Naive thymus-derived CD8-positive, alpha-beta T cell (primary cell): Measurements from ENCODE around the gene TMEM86A. TPM values are rescaled to one million over a fixed set of nuclear protein-coding genes. Genes with fewer than 3 reads are reported as not detected.

Experiments used
- ATAC-seq, 2 donors: fragments of 150-1000 bp; cut with Tn5 transposase in 1 of 2; sonication (Bioruptor Pico), chemical (Tn5 transposase) in 1 of 2; 1 replicate in 1 of 2; 2 replicates in 1 of 2; pipeline ENCODE4 v1.10.0; 2021; ENCODE audit warnings: mild to moderate bottlenecking in 2 of 2, moderate library complexity in 2 of 2
- POLR2A ChIA-PET: fragments of 350-600 bp; sonication (Branson Sonifier 250); formaldehyde crosslinking; loops from one replicate; lab custom pipeline; 2021; ENCODE audit warnings: antibody characterized with exemption; lab: Charles Lee
- DNase-seq, 10 donors: peaks; one replicate each; pipeline versions ENCODE4 v3.0.0 to v3.0.0-alpha.2; 2020 to 2022
- H3K27ac Mint-ChIP-seq, 10 donors: one replicate each; pipeline ENCODE4 v1.8.0; 2020 to 2022; ENCODE audit warnings: mild to moderate bottlenecking in 10 of 10, mixed read lengths in 10 of 10, moderate library complexity in 4 of 10, inconsistent platforms in 1 of 10
- H3K27me3 Mint-ChIP-seq, 5 donors: one replicate each; pipeline ENCODE4 v1.8.0; 2021 to 2022; ENCODE audit warnings: mixed read lengths in 5 of 5
- H3K36me3 Mint-ChIP-seq, 3 donors: one replicate each; pipeline ENCODE4 v1.8.0; 2020 to 2022; ENCODE audit warnings: mixed read lengths in 3 of 3, mild to moderate bottlenecking in 2 of 3, inconsistent platforms in 1 of 3
- H3K4me1 Mint-ChIP-seq, 4 donors: one replicate each; pipeline ENCODE4 v1.8.0; 2021 to 2022; ENCODE audit warnings: mixed read lengths in 4 of 4
- H3K4me3 Mint-ChIP-seq, 10 donors: one replicate each; pipeline ENCODE4 v1.8.0; 2020 to 2022; ENCODE audit warnings: mild to moderate bottlenecking in 10 of 10, mixed read lengths in 10 of 10, moderate library complexity in 6 of 10, inconsistent platforms in 1 of 10
- H3K9me3 Mint-ChIP-seq, 9 donors: one replicate each; pipeline ENCODE4 v1.8.0; 2020 to 2022; ENCODE audit warnings: mixed read lengths in 9 of 9, mild to moderate bottlenecking in 3 of 9, inconsistent platforms in 1 of 9, moderate library complexity in 1 of 9
- polyA plus RNA-seq, 3 donors: library from polyadenylated mRNA; unstranded; fragments of 300-500 nt; fragmentation: Illumina TruSeq; gene quantifications; one replicate each; pipeline ENCODE4 v1.2.3, GENCODE V29; 2021
- total RNA-seq, 8 experiments: library from RNA in 2 of 8; stranded (reverse) in 2 of 8; gene quantifications; one replicate each; pipeline ENCODE4 v1.2.3 and lab custom pipeline; 2021 to 2026

Gene TMEM86A
- total and polyA plus RNA-seq, 5 experiments from 2014 or later = 0.43 to 6.7 (median 1.9) TPM

GRCh38 chr11:18730020-18730419 lies 31.4 kb downstream of the TMEM86A start:
- POLR2A ChIA-PET = no interaction called here
- peaks cover 0 to 3% (median 0%) of the 10 kb centered on the region in 5 donors for H3K27me3 Mint-ChIP-seq
- H3K4me3 Mint-ChIP-seq = no peak overlapping the region
- H3K4me1 Mint-ChIP-seq = peaks cover 11 to 19% (median 14%) of the 10 kb centered on the region in 4 donors
- DNase-seq = no peak
- ATAC-seq = no peak
- peak overlapping the region in 2 of 10 donors; percentile 1 to 9 for H3K27ac Mint-ChIP-seq
- H3K9me3 Mint-ChIP-seq = no peaks in the 10 kb centered on the region
- no peaks in the 10 kb centered on the region for H3K36me3 Mint-ChIP-seq

- Mint-ChIP-seq H3K27ac (peak overlapping the region in 2 of 10 donors; percentile 35 to 69), H3K27me3 (peaks cover 0 to 5% (median 2%) of the 10 kb centered on the region in 5 donors), H3K4me1 (peaks cover 11 to 19% (median 14%) of the 10 kb centered on the region in 4 donors), H3K9me3 (no peaks in the 10 kb centered on the region), H3K4me3 (no peak overlapping the region), H3K36me3 (no peaks in the 10 kb centered on the region)
- POLR2A ChIA-PET = interaction anchor here (0.9 to 1.0 kb wide), 2 partner anchors 9 to 98 kb away, joined by 3 to 5 read pairs; partner anchors contain the start of gene SPTY2D1
- ATAC-seq = no peak
- DNase-seq = no peak
Measured at GRCh38 chr11:18731441-18731840, 32.9 kb downstream of the TMEM86A start.

GRCh38 chr11:18731949-18732821 lies 33.6 kb downstream of the TMEM86A start:
- Mint-ChIP-seq H3K9me3 (no peaks in the 10 kb centered on the region), H3K36me3 (no peaks in the 10 kb centered on the region), H3K4me3 (no peak overlapping the region), H3K4me1 (peaks cover 11 to 19% (median 14%) of the 10 kb centered on the region in 4 donors), H3K27ac (peak overlapping the region in 4 of 10 donors; percentile 35 to 69 (median 57)), H3K27me3 (peaks cover 0 to 5% (median 2%) of the 10 kb centered on the region in 5 donors)
- DNase-seq (peak; percentile 52 to 82 (median 73)), ATAC-seq (peak; percentile 78 to 81)
- POLR2A ChIA-PET = no interaction called here

- Mint-ChIP-seq H3K4me1 (peaks cover 6 to 10% (median 8%) of the 10 kb centered on the region in 4 donors), H3K9me3 (no peaks in the 10 kb centered on the region), H3K27ac (no peak overlapping the region), H3K4me3 (no peak overlapping the region), H3K36me3 (no peaks in the 10 kb centered on the region), H3K27me3 (peaks cover 0 to 4% (median 2%) of the 10 kb centered on the region in 5 donors)
- ATAC-seq = no peak
- POLR2A ChIA-PET = no interaction called here
- no peak for DNase-seq
Measured at GRCh38 chr11:18733202-18733601, 34.6 kb downstream of the TMEM86A start.

GRCh38 chr11:18736590-18737148 lies 38.1 kb downstream of the TMEM86A start:
- Mint-ChIP-seq H3K27ac (peak overlapping the region in 1 of 10 donors; percentile 27), H3K4me3 (no peak overlapping the region), H3K36me3 (no peaks in the 10 kb centered on the region), H3K9me3 (no peaks in the 10 kb centered on the region), H3K4me1 (peaks cover 3 to 7% (median 5%) of the 10 kb centered on the region in 4 donors), H3K27me3 (peaks cover 0 to 4% (median 2%) of the 10 kb centered on the region in 5 donors)
- peak in 1 of 10 donors; percentile 31 for DNase-seq
- ATAC-seq = no peak
- POLR2A ChIA-PET = no interaction called here

GRCh38 chr11:18737642-18738041 lies 39.1 kb downstream of the TMEM86A start:
- no peak for ATAC-seq
- DNase-seq = peak in 1 of 10 donors; percentile 10
- H3K4me3 Mint-ChIP-seq = no peak overlapping the region
- no peaks in the 10 kb centered on the region for H3K9me3 Mint-ChIP-seq
- H3K4me1 Mint-ChIP-seq = peaks cover 0 to 3% (median 0%) of the 10 kb centered on the region in 4 donors
- no peaks in the 10 kb centered on the region for H3K36me3 Mint-ChIP-seq
- no peak overlapping the region for H3K27ac Mint-ChIP-seq
- POLR2A ChIA-PET = no interaction called here
- peaks cover 0 to 4% (median 2%) of the 10 kb centered on the region in 5 donors for H3K27me3 Mint-ChIP-seq

- Mint-ChIP-seq H3K4me1 (peaks cover 0 to 3% (median 0%) of the 10 kb centered on the region in 4 donors), H3K4me3 (no peak overlapping the region), H3K36me3 (no peaks in the 10 kb centered on the region), H3K27ac (peak overlapping the region in 1 of 10 donors; percentile 30), H3K27me3 (peaks cover 0 to 4% (median 2%) of the 10 kb centered on the region in 5 donors), H3K9me3 (no peaks in the 10 kb centered on the region)
- ATAC-seq (no peak), DNase-seq (peak in 1 of 10 donors; percentile 43)
- POLR2A ChIA-PET = no interaction called here
Measured at GRCh38 chr11:18739685-18740084, 41.1 kb downstream of the TMEM86A start.

GRCh38 chr11:18741783-18742182 lies 43.2 kb downstream of the TMEM86A start:
- no peaks in the 10 kb centered on the region for H3K9me3 Mint-ChIP-seq
- no peak for ATAC-seq

GRCh38 chr11:18743365-18743764 lies 44.8 kb downstream of the TMEM86A start:
- Mint-ChIP-seq H3K36me3 (no peaks in the 10 kb centered on the region), H3K9me3 (no peaks in the 10 kb centered on the region), H3K4me1 (peaks cover 0 to 3% (median 0%) of the 10 kb centered on the region in 4 donors), H3K27me3 (peaks cover 0 to 2% (median 0%) of the 10 kb centered on the region in 5 donors), H3K27ac (no peak overlapping the region), H3K4me3 (no peak overlapping the region)
- ATAC-seq = no peak
- peak in 1 of 10 donors; percentile 11 for DNase-seq
- POLR2A ChIA-PET = no interaction called here

More at GRCh38 chr11:18741783-18742182, 43.2 kb downstream of the TMEM86A start:
- no peaks in the 10 kb centered on the region for H3K36me3 Mint-ChIP-seq
- peaks cover 0 to 3% (median 0%) of the 10 kb centered on the region in 4 donors for H3K4me1 Mint-ChIP-seq
- POLR2A ChIA-PET = no interaction called here
- H3K4me3 Mint-ChIP-seq = no peak overlapping the region
- no peak overlapping the region for H3K27ac Mint-ChIP-seq
- DNase-seq = peak in 1 of 10 donors; percentile 21
- peaks cover 0 to 2% (median 0%) of the 10 kb centered on the region in 5 donors for H3K27me3 Mint-ChIP-seq

GRCh38 chr11:18743900-18744514 lies 45.4 kb downstream of the TMEM86A start:
- Mint-ChIP-seq H3K4me3 (no peak overlapping the region), H3K4me1 (peaks cover 0 to 3% (median 0%) of the 10 kb centered on the region in 4 donors), H3K9me3 (no peaks in the 10 kb centered on the region), H3K27ac (no peak overlapping the region), H3K27me3 (peaks cover 0 to 2% (median 0%) of the 10 kb centered on the region in 5 donors), H3K36me3 (no peaks in the 10 kb centered on the region)
- POLR2A ChIA-PET = no interaction called here
- DNase-seq (peak in 1 of 10 donors; percentile 54), ATAC-seq (no peak)

- Mint-ChIP-seq H3K9me3 (no peaks in the 10 kb centered on the region), H3K36me3 (no peaks in the 10 kb centered on the region), H3K27me3 (peaks cover 0 to 6% (median under 1%) of the 10 kb centered on the region in 5 donors), H3K27ac (no peak overlapping the region), H3K4me3 (no peak overlapping the region), H3K4me1 (no peaks in the 10 kb centered on the region)
- POLR2A ChIA-PET = no interaction called here
- DNase-seq (peak in 1 of 10 donors; percentile 55), ATAC-seq (no peak)
Measured at GRCh38 chr11:18745251-18745650, 46.7 kb downstream of the TMEM86A start.

GRCh38 chr11:18748766-18749365 lies 50.3 kb downstream of the TMEM86A start:
- no peak overlapping the region for H3K4me3 Mint-ChIP-seq
- H3K27ac Mint-ChIP-seq = no peak overlapping the region
- peaks cover 4 to 23% (median 6%) of the 10 kb centered on the region in 5 donors for H3K27me3 Mint-ChIP-seq
- peaks cover 0 to 1% (median 0%) of the 10 kb centered on the region in 4 donors for H3K4me1 Mint-ChIP-seq
- H3K36me3 Mint-ChIP-seq = no peaks in the 10 kb centered on the region
- ATAC-seq = no peak
- DNase-seq = peak in 1 of 10 donors; percentile 53
- no peaks in the 10 kb centered on the region for H3K9me3 Mint-ChIP-seq
- POLR2A ChIA-PET = no interaction called here
